HepG2 (cell line): ENCODE data around the gene LMAN1L. TPM values are rescaled to one million over a fixed set of nuclear protein-coding genes. Genes with fewer than 3 reads are reported as not detected.

ENCODE experiments used
- ATAC-seq: fragments of 200-7000 bp; cut with Tn5 transposase; 3 replicates; pipeline ENCODE4 v1.9.1; 2020; ENCODE audit warnings: mild to moderate bottlenecking, moderate library complexity
- BruUV-seq: library from RNA; stranded (reverse); fragments of 400-500 nt; replicated peaks from 2 replicates; lab custom pipeline; 2021; lab: Mats Ljungman, UMichigan
- CTCF ChIA-PET: fragments of 300-600 bp; formaldehyde crosslinking; extraction: SDS; loops from one replicate; lab custom pipeline; 2021; ENCODE audit warnings: low total read pairs, inconsistent platforms, low intra/inter-chr PET ratio; lab: Yijun Ruan, JAX
- POLR2A ChIA-PET: fragments of 350-600 bp; sonication (Branson Sonifier 250); formaldehyde crosslinking; loops from one replicate; lab custom pipeline; 2020; ENCODE audit warnings: antibody characterized with exemption, inconsistent platforms; lab: Yijun Ruan, JAX
- DNase-seq: peaks from one replicate; pipeline ENCODE4 v3.0.0-alpha.2; 2015; ENCODE audit warnings: low spot score
- FAIRE-seq: peaks from 3 replicates; lab custom pipeline; 2011; peaks lifted over from hg19 to GRCh38; lab: Jason Lieb, UNC
- H2AFZ ChIP-seq: one replicate; pipeline ENCODE4 v1.6.1; 2011; ENCODE audit warnings: low read length, inconsistent platforms
- H3K27ac ChIP-seq: fragments of 300-600 bp; 3 replicates; pipeline ENCODE4 v1.8.0; 2011; ENCODE audit warnings: mixed run types, mild to moderate bottlenecking, mixed read lengths, low read length, inconsistent platforms; ENCODE audit not compliant: insufficient read depth; ENCODE audit errors: extremely low read length
- H3K27me3 ChIP-seq, 2 experiments: fragments of 200-600 bp in 1 of 2; 2 replicates in 1 of 2; 3 replicates in 1 of 2; pipeline versions ENCODE4 v1.6.0 to v1.8.0; 2011; ENCODE audit warnings: low read length in 2 of 2, mild to moderate bottlenecking in 2 of 2, moderate library complexity in 2 of 2, inconsistent platforms in 1 of 2; ENCODE audit not compliant: insufficient read depth in 2 of 2, control insufficient read depth in 1 of 2
- H3K36me3 ChIP-seq, 2 experiments: fragments of 200-600 bp in 1 of 2; replicated peaks in 1 of 2; 2 replicates in 1 of 2; 3 replicates in 1 of 2; pipeline versions ENCODE4 v1.5.1 to v1.8.0; 2011; ENCODE audit warnings: low read length in 2 of 2, inconsistent platforms in 1 of 2; ENCODE audit not compliant: insufficient read depth in 2 of 2, control insufficient read depth in 1 of 2
- H3K4me1 ChIP-seq: 2 replicates; pipeline ENCODE4 v1.5.1; 2012; ENCODE audit warnings: low read length, inconsistent platforms; ENCODE audit not compliant: insufficient read depth
- H3K4me2 ChIP-seq: 2 replicates; pipeline ENCODE4 v1.6.0; 2011; ENCODE audit warnings: low read depth, low read length, inconsistent platforms
- H3K4me3 ChIP-seq, 3 experiments: fragments of 200-600 bp in 1 of 3; sonication (generic), shearing (Covaris generic) in 1 of 3; replicated peaks in 1 of 3; 2 replicates each; pipeline ENCODE4 v1.5.1; 2011 to 2016; ENCODE audit warnings: low read length in 3 of 3, inconsistent platforms in 2 of 3, low read depth in 2 of 3, mild to moderate bottlenecking in 2 of 3, control low read depth in 1 of 3, mixed read lengths in 1 of 3; ENCODE audit not compliant: insufficient read depth in 1 of 3
- H3K79me2 ChIP-seq: one replicate; pipeline ENCODE4 v1.6.1; 2011; ENCODE audit warnings: low read length, inconsistent platforms; ENCODE audit not compliant: insufficient read depth
- H3K9ac ChIP-seq: 2 replicates; pipeline ENCODE4 v1.6.0; 2011; ENCODE audit warnings: mild to moderate bottlenecking, low read depth, low read length, inconsistent platforms; ENCODE audit not compliant: insufficient read depth
- H3K9me3 ChIP-seq: 2 replicates; pipeline ENCODE4 v1.5.1; 2012; ENCODE audit warnings: mild to moderate bottlenecking, low read length
- H4K20me1 ChIP-seq: 2 replicates; pipeline ENCODE4 v1.6.0; 2011; ENCODE audit warnings: inconsistent platforms, mild to moderate bottlenecking, low read length, moderate library complexity; ENCODE audit not compliant: insufficient read depth
- DPF2 ChIP-seq: sonication (generic); formaldehyde crosslinking; IDR thresholded peaks from 2 replicates; pipeline ENCODE4 v1.4.0; 2020; ENCODE audit warnings: mild to moderate bottlenecking, low read depth, missing genetic modification reagents, borderline replicate concordance
- ZNF772 ChIP-seq: sonication (generic); formaldehyde crosslinking; IDR thresholded peaks from 2 replicates; pipeline ENCODE4 v1.5.0; 2020; ENCODE audit warnings: mild to moderate bottlenecking, missing genetic modification reagents
- ZNF788 ChIP-seq: sonication (generic); formaldehyde crosslinking; IDR thresholded peaks from 2 replicates; pipeline ENCODE4 v1.5.0; 2020; ENCODE audit warnings: mild to moderate bottlenecking, missing genetic modification reagents, borderline replicate concordance
- WGBS: methylation state at CpG from one replicate; pipeline ENCODE4 v1.1.6; 2017; ENCODE audit warnings: low lambda C conversion rate; 5-methylcytosine and 5-hydroxymethylcytosine counted together
- in situ Hi-C: cut with HindIII; loops from 2 replicates; pipeline ENCODE4 v1.10.0; 2017; ENCODE audit warnings: low pct_unique_long_range_greater_than_20kb; ENCODE audit not compliant: extremely low pct_ligation_motif_present
- intact Hi-C: fragments of 100-400 bp; cut with micrococcal nuclease; formaldehyde crosslinking; loops from one replicate; pipeline ENCODE4 v1.10.0; 2022; ENCODE audit not compliant: unreplicated experiment
- polyA plus RNA-seq, 8 experiments: library from polyadenylated mRNA; depleted of rRNA in 3 of 8; stranded (reverse) in 7 of 8; unstranded in 1 of 8; fragments of >200 nt; fragmentation: Illumina TruSeq in 4 of 8; extraction: Trizol in 4 of 8; gene quantifications; 2 replicates each; pipeline versions ENCODE4 v1.2.1 to v1.2.3, GENCODE V29; 2011 to 2016; ENCODE audit warnings: low read depth in 4 of 8, missing spikeins in 1 of 8, mixed read lengths in 1 of 8; ENCODE audit not compliant: insufficient read depth in 1 of 8
- total RNA-seq, 5 experiments: library from RNA; depleted of rRNA; stranded (reverse); fragments of >200 nt; fragmentation: Illumina TruSeq; extraction: Trizol; gene quantifications; 2 replicates each; pipeline ENCODE4 v1.2.3, GENCODE V29; 2016; ENCODE audit warnings: low read depth in 1 of 5
- TF ChIP-seq, protein P1 (sequence below): sonication (generic); formaldehyde crosslinking; IDR thresholded peaks from 2 replicates; pipeline ENCODE4 v1.5.1; 2020; ENCODE audit warnings: missing genetic modification reagents, mild to moderate bottlenecking, borderline replicate concordance
- TF ChIP-seq, protein P2 (sequence below): sonication (generic); IDR thresholded peaks from 2 replicates; pipeline ENCODE4 v1.6.1; 2016; ENCODE audit warnings: low read depth, borderline replicate concordance

LMAN1L gene
- total and polyA plus RNA-seq, 2 of the 13 experiments (the other 11 are each of a cell fraction or from before 2014, with no cell fraction given), result not detected

DNA sequence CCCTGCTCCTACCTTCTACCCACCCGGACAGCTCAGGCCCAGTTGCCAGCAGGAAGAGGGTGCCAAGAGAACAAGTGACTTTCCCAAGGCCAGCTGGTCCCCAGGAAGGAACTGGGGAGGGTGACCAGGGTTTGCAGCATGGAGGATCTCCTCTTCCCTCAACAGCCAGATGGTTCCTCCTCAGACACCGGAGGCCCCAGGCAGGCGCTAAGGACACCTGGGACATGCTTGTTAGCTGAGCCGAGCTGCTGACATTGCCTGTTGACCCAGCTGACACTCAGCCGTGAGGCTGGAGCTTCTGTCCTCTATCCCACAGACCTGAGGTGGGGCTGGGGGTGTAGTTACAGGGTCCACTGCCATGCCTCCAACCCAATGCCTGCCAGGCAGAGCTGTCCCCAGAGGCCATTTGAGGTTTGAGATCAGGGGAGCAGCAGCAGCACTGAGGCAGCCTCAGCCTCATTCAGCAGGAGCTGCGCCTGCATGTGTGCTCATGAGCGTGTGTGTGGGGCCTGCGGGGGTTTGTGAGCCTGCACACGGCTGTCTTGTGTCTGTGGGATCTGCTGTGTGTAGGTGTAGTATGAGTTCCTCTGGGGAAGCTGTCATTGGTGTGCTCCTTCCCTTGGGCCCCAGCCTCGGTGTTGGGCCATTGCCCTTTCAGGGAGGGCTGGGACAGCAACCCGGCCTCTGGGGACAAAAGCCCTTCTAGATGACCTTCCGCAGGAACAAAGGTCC is 20.9 kb downstream of the LMAN1L start:
- in situ Hi-C loops (no loop called here), intact Hi-C loops (loop anchor here (2.0 kb wide), 2 partner anchors 53 to 63 kb away; no protein-coding TSS in a partner anchor)
- Histone ChIP-seq H3K27ac (no peak overlapping the region), H3K4me2 (no peak overlapping the region), H3K9ac (no peak overlapping the region), H3K9me3 (no peaks in the 10 kb centered on the region), H3K36me3 (peaks cover 0 to 3% of the 10 kb centered on the region in 2 experiments; a peak in 1 of 5 replicates), H3K79me2 (no peaks in the 10 kb centered on the region), H4K20me1 (no peaks in the 10 kb centered on the region), H3K4me1 (peaks cover 30% of the 10 kb centered on the region), H2AFZ (no peak overlapping the region), H3K4me3 (peak overlapping the region in 1 of 3 experiments; percentile 13; a peak in 1 of 6 replicates), H3K27me3 (peaks cover 2 to 22% of the 10 kb centered on the region in 2 experiments; a peak in 3 of 5 replicates)
- ChIA-PET POLR2A (interaction anchor here (0.6 kb wide), 1 partner anchor 26 kb away, joined by 3 read pairs; no protein-coding TSS in a partner anchor), CTCF (no interaction called here)
- TF ChIP-seq ZNF788 (CRISPR knock-in tag) (no peak), ZNF772 (CRISPR knock-in tag) (no peak), DPF2 (CRISPR knock-in tag) (no peak)
- TF ChIP-seq, protein P1, sequence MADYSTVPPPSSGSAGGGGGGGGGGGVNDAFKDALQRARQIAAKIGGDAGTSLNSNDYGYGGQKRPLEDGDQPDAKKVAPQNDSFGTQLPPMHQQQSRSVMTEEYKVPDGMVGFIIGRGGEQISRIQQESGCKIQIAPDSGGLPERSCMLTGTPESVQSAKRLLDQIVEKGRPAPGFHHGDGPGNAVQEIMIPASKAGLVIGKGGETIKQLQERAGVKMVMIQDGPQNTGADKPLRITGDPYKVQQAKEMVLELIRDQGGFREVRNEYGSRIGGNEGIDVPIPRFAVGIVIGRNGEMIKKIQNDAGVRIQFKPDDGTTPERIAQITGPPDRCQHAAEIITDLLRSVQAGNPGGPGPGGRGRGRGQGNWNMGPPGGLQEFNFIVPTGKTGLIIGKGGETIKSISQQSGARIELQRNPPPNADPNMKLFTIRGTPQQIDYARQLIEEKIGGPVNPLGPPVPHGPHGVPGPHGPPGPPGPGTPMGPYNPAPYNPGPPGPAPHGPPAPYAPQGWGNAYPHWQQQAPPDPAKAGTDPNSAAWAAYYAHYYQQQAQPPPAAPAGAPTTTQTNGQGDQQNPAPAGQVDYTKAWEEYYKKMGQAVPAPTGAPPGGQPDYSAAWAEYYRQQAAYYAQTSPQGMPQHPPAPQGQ, result no peak
- TF ChIP-seq, protein P2, sequence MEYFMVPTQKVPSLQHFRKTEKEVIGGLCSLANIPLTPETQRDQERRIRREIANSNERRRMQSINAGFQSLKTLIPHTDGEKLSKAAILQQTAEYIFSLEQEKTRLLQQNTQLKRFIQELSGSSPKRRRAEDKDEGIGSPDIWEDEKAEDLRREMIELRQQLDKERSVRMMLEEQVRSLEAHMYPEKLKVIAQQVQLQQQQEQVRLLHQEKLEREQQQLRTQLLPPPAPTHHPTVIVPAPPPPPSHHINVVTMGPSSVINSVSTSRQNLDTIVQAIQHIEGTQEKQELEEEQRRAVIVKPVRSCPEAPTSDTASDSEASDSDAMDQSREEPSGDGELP, result peak; percentile 11; the same call in 1 of the 2 replicates
- no TSS peak for BruUV-seq
- DNase-seq (no peak), ATAC-seq (peak; percentile 17), FAIRE-seq (no peak)
- 50% methylated on average over 1 of the region's 12 CpGs for WGBS
